Liver (tissue), 3 donors: Measurements from ENCODE around the gene LVRN.

Source experiments
- ATF3 ChIP-seq: IDR thresholded peaks from 2 replicates; pipeline ENCODE4 v1.6.1; 2016; ENCODE audit warnings: antibody characterized with exemption
- CTCF ChIP-seq: fragments of 150-350 bp; IDR thresholded peaks from 2 replicates; pipeline ENCODE4 v1.5.1; 2017; ENCODE audit warnings: improper control_type of control experiment, low read depth, low read length; ENCODE audit not compliant: missing input control
- HNF4G ChIP-seq: IDR thresholded peaks from 2 replicates; pipeline ENCODE4 v1.6.1; 2016; ENCODE audit warnings: antibody characterized with exemption
- JUND ChIP-seq, 2 donors: IDR thresholded peaks; 2 replicates each; pipeline ENCODE4 v1.6.1; 2016; ENCODE audit warnings: antibody characterized with exemption in 2 of 2
- MAX ChIP-seq: IDR thresholded peaks from 2 replicates; pipeline ENCODE4 v1.6.1; 2016; ENCODE audit warnings: antibody characterized with exemption
- REST ChIP-seq: IDR thresholded peaks from 2 replicates; pipeline ENCODE4 v1.6.1; 2016; ENCODE audit warnings: antibody characterized with exemption, mild to moderate bottlenecking
- SP1 ChIP-seq: IDR thresholded peaks from 2 replicates; pipeline ENCODE4 v1.6.1; 2018; ENCODE audit warnings: antibody characterized with exemption, mild to moderate bottlenecking
- ZBTB33 ChIP-seq: IDR thresholded peaks from 2 replicates; pipeline ENCODE4 v1.6.1; 2016; ENCODE audit warnings: antibody characterized with exemption
- donor health status: healthy.
- donor health status: healthy.

GRCh38 chr5:115939059-115939458 is 23.2 kb upstream of the LVRN start:
- TF ChIP-seq MAX (no peak), JUND (IDR thresholded peaks at IDR 0.05) (no peak), CTCF (no peak), REST (no peak), ZBTB33 (no peak), HNF4G (no peak), ATF3 (no peak), SP1 (no peak)
